IPS DF 4.7 (cell line): ENCODE results near the gene RGS6.

Experiments
- DNase-seq: peaks from one replicate; pipeline ENCODE4 v3.0.0-alpha.2; 2013; ENCODE audit warnings: low spot score; ENCODE audit errors: extremely low read depth

RGS6 gene

DNA sequence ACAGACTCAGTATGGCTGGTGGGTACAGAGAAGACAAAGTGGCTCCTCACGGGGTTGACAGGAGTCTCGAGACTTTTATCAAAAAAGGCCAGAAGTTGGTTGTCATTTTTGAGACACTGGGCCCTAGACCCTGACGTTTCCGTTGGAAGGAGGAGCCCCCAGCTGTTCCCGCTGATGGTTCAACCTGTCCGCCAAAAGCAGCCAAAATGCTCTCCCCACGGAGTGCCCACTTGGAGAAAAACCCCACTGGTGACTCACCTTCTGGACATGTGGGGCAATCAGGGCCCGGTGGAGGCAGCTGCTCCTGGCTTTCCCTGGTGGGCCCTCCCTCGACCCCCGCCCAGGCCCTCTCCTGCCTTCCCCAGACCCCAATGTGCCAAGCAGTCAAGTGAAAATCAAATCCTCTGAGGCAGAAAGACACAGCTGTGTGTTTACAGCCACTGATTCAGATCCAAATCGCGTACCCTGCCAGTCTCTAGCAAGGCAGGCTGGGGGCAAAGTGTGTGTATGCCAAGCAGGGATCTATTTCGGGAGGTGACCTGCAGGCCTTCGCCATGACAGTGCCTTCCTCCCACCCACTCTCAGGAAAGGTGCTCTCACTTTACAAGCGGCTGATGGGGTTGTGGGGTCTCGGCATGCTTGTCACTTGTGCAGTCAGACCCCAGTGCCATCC lies 614.3 kb downstream of the RGS6 start:
- no peak for DNase-seq

DNA sequence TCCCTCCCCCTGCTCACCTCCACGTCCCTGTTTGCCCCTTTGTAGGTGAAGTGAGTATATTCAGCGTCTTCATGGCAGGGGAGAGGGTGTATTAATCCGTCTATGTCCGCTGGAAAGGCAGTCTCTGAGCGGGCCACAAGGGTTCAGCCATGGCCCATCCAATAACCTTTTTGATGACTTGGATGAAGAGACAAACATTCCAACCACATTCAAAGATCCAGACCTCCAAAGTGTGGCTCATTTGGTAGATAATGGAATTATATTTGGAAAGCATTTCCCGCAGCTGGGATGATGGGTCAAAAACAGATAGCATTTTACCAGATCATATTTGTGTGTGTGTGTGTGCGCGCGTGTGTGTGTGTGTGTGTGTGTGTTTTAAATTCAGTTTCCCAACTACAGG lies 615.8 kb downstream of the RGS6 start:
- no peak for DNase-seq

DNA sequence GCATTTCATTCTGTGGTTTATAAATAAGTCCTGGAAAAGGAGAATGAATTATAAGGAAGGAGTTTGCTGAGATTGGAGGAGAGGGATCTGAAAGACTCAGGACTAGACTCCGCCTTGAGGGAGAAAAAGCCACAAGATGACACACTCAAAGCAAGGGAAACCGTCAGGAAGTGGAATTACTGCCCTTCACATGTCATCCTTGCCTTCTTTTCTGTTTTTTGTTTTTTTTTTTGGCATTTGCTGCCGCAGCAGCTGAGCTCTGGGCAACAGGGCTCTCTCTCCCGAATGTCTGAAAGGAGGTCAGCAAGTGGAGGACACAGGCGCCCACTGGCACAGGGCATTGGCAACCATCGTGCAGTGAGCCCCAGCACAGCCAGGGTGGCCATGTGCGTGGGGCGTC lies 616.8 kb downstream of the RGS6 start:
- no peak for DNase-seq

DNA sequence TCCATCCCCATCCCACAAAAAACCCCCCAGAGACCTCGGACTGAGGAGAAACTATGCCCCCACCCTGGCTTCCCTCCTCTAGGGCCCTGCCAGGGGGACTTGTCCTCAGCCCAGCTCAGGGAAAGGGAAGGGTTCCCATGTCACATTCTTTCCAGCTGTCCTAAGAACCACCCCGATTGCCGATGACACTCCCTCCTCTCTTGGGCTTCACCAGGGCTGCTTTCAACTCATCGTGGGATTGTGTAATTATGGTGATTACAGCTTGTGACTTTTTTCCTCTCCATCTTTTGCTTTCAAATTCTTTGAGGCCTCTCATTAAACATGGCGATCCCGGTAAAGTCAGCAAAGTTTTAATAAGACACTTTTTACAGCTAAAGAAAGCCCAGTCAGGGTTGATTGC lies 617.6 kb downstream of the RGS6 start:
- no peak for DNase-seq

DNA sequence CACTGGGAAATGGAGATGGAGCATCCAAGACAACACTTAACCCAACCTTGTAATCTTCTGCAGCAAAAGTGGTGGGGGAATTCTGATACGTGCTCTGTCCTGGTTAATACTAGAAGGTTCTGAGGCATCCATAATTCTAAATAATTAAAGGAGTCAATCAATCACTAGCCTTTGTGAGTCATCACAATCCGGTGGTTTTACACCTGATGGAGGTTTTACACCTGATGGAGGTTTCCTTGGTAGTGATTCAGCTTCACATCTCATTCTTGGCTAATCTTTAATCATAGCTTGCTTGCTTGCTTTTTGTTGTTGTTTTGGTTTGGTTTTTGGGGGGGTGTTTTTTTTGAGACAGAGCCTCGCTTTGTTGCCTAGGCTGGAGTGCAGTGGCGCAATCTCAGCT lies 618.3 kb downstream of the RGS6 start:
- no peak for DNase-seq

DNA sequence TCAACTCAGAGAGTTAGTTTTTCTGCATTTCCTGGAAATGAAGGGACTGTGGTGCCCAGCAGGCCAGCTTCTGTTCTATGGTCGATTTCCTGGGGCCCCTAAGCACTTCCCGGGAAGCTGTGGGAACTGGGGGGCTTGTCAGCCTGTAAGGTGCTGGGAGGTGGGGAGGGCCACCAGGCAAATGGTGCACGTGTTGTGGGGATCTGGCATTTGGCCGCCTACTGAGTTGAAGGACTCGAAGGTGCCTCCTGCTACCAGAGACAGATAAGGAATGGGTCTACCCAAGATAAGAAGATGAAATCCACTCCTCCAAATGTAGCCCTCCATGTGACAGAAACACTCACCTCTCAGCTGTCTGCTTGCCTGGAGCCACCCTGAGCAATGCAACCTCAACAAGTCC lies 620.0 kb downstream of the RGS6 start:
- DNase-seq = no peak

DNA sequence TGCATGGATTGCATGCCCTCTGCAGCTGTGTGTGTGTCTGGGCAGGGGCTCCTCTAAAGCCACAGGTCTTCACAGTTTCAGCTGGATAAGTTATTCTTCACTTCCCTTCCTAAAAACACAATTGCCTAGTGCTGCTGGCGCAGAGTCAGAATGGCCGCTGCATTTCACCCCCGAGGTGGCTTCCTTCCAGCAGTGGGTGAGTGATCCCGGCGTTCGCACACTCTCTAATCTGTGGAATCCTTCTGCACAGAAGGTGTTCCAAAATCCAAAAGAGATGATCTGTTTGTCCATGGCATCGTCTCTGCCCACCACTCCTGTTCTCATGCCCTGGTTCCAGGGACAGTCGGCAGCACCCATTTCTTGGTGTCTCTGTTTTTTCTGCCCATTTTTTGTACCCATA lies 620.9 kb downstream of the RGS6 start:
- no peak for DNase-seq

DNA sequence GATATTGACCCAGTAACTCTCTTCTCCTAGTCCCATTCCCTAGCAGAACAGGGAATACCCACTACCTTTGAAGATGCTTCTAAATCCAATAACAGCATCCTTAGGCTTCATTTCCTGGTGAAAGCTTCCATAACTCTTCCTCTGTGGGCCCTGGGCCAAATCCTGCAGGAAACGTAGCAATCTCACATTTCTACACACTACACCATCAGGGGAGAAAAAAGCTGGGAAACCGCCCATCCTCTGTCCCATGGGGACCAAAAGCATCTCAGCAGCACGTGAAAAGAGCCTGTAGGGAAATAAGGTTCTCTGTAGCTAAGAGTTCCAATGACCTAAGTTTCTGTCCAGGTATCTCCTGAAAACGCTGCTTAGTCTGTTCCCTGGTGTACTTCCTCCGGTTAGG lies 621.4 kb downstream of the RGS6 start:
- DNase-seq = no peak

DNA sequence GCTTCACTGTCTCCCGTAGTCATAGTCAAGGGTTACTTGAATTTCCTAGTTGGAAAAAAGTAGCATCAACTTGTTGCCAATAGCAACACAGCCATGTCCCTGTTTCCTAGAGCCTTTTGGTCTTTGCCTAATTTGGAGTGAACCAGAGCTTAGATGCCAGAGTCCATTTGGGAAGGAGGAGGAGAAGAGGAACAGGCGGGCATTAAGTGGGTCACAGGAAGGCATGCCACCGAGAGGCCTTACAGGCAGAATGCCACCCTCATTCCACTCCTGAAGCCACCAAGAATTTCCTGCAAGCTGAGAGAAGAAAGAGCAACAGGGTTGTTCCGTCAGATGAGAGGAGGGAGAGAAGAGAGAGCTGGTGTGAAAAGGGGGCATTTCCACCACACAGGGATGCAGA lies 622.2 kb downstream of the RGS6 start:
- DNase-seq = no peak

DNA sequence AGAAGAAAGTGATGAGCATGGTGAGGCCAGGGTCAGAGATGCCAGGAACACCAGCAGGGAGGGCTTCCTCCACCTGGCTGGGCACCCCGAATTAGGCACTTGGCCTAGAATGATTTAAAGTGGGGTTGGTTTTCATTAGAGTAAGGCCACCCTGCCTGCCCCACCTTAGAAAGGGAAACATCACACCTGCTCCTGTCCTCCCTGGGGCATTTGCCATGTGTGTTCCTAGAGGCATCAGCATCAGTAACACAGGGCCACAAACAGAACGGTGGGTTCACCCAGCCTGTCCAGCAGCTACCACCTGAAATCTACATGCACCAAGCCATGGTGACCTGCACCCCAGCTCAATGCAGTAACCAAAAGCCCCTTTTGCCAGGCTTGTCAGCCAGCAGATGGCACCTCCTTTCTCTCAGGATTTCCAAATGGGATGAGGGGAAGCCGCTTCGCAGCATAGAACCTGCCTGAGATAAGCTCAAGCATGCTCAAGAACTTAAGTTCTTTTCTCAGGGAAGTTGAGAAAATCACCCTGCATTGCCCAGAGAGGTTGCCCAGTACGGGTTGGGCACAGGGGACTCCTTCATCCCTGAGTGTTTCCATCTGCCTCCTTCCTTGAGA lies 622.9 kb downstream of the RGS6 start:
- no peak for DNase-seq

DNA sequence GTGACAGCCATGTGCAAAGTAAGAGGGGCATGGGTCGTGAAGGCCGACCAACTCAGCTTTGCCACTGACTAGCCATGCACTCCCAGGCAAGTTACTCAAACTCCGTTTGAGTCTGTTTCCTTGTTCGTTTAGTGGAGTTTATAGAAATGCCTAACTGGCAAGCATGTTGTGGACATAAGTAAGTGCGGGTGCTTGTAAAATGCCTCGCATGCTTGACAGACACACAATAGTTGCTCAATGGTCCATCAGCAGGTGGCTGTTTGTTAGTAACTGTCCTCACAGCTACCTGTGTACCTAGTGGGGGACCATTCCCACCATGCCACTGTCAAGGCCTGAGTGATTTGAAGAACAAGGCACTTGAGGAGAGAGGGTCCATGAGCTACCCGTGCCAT lies 623.4 kb downstream of the RGS6 start:
- no peak for DNase-seq

DNA sequence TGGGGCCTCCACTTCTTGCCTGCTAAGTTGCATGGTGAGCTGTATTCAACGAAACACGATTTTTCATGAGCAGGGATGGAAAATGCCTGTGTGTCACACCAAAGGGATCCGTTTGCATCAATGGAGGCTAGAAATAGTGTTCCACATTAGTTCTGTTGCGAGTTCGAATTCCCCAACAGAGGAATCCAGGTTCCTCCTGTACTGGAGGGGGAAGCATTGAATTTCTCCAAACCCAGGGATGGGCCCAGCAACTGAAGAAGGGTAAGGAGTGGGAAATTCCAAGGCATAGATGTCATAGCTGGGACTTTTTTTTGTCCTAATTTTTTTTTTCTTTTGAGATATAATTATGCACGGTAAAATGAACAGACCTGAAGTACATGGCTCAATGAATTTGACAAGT lies 625.4 kb downstream of the RGS6 start:
- DNase-seq = no peak

DNA sequence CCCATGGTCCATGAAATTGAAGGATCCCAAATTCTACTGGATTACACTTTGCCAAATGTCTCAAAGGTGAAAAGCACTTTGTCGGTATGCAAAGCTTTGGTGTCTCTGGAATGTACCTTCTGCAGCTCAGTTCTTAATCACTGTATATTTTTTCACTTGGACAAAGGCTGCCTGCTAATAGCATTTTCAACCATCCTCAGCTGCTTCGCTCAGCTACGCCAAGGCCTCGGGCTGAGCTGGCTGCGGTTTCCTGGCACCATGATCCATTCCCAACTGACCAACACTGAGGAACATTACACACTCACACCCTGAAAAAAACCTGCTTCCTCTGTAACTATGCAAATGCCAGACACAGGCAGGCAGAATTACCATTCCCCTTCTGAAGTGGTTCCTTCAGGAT lies 626.5 kb downstream of the RGS6 start:
- DNase-seq = no peak

DNA sequence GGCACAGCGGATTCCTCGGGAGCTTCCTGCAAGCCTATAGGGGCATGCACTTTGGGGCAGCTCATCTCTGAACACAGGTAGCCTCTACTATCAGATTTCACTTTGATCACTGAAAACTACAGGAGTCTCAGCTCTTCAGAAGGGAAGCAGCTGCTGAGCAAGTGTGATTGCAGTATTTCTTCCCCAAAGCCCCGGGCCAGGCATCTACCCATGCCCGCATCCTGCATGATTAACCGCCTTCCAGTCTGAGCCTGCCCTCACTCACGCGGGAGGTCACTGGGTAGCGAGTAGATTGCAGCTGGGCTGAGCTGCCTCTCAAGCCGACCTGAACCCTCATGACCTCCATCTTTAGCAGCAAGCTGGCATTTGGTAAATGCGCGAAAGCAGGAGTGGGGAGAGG lies 627.0 kb downstream of the RGS6 start:
- DNase-seq = no peak

DNA sequence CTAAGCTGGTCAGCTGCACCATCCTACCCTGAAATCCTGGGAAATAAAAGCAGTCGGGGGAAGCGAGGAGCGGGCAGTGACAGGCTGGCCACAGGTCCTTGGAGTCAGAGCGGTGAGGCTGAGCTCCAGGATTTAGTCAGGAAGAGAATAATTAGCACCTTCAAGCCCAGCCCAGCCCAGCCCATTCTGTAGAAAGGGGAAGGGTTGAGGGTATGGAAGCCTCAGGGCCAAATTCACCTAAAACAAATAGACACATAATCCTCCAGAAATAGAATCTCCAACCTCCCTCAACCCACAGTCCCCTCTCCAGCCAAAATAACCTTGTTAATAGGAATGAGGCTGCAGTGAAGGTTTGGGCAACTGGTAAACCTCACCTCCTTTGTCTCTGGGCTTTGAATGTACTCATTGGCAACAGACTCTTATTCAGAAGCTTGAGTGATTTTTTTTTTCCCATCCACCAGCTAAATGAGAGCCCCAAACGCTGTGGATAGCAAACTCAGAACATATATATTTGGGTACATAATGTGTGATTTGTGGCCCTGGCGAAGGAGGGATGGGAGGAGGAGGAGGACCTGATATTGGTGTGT lies 627.5 kb downstream of the RGS6 start:
- DNase-seq = no peak

DNA sequence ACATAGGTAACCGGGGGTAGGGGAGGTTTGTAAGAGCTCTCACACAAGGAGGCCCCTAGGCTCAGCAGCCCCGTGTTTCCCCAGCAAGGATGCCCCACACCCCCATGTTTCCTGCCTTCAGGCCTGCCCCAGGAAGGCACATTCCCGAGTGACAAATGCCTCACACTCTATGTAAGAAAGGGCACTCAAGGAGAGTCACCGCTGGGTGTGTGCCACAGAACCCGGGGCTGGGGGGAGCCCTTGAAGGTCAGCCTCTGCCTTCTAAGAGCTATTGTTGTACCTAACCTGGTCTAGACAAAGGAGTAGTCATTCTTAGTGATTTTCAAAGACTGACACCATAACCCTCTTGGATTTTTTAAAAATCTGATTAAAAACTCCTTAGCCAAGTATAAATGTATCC lies 628.1 kb downstream of the RGS6 start:
- DNase-seq = no peak

DNA sequence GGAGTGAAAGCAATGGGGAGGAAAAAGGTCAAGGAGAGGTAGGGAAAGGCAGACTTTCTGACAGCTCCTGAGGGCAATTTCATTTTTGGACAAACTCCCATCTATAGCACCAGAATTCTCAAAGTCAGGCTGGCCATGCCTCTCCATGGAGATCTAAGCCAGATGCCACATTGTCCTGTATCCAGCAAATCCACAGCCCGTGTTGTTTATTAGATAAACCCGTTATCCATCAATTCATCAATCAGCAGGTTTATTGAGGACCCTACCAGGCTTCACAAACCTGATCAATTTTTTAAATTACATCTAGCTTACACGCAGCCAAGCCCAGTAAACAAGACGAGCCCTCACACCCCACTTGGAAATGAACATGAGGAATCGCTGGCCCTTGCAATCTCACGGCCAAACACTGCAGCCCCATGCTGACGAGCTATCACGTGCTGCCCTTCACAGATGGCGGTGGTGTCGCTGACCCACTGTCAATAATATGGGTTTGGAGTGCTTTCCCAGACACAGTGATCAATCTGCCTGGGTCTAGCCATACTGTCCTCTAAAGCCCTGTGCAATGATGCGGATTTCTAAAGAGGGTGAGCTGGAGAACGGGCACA lies 628.8 kb downstream of the RGS6 start:
- no peak for DNase-seq

DNA sequence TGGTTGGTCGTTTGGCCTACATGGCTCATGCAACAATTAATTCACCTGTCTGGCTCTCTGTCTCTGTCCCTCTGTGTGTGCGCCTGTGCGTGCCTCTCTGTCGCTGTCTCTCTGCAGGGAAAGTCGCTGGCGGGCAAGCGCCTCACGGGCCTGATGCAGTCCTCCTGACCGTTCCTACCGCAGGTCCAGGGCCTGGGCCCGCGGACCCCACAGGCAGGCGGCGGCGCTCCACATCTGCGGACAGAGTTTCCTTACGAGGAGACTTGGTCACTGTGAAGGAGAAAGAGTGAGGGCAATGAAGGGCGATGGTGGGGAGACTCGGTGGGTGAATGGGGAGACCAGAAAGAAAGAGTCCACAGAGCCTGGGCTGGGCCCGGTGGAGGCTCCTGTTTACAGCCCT lies 630.1 kb downstream of the RGS6 start:
- no peak for DNase-seq

DNA sequence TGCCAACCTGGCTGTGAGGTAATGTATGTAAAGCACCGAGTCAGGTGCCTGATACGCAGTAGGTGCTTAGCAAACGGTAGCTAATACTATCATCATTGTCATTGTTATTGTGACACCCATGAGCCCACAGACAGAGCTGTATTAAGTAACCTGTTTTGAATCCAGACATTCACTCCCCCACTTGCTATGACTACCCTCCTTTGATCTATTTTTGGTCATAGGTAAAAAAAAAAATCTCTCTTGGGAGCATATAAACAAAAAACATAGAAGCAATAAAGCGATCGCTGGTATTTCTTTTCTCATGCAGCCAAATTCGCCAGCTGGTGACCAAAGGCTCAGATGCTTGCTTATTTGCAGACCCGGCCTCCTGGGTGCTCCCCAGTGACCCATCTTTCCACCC lies 631.4 kb downstream of the RGS6 start:
- no peak for DNase-seq

DNA sequence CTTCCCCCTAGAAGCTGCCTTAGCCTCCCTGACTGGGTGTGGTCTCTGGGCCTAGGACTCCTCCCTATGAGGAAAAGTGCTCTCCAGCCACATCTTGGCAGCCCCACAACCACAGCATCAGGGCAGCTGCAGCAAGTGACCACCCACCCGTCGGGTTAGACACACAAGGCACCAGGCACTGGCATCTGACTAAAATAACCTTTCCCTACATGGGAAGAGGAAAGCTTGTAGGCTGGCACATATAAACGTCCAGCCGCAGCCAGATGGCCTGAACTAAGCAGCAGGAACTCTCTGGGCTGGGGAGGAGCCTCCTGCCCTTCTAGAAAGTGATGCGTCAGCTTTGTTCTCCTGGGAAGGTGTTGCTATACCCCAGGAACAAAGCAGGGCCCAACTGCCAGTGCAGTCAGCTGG lies 632.9 kb downstream of the RGS6 start:
- DNase-seq = no peak

DNA sequence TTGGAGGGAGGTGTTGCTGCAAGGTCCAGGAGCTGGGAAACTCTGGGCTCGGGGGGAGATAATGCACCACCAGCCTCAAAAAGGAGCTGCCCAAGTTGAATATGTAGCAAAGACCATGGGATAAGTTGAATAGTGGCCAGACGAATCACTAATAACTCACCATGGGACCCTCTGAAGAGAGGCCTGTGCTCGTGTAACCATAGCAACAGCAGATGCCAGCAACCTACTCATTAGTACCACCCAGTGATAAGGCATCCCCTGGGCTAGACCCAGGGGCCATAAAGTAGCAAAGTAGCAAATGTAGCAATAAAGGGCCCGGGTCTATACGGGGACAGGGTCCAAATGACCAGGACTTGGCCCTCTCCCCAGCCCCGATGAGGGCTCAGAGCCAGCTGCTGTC lies 633.7 kb downstream of the RGS6 start:
- DNase-seq = no peak

DNA sequence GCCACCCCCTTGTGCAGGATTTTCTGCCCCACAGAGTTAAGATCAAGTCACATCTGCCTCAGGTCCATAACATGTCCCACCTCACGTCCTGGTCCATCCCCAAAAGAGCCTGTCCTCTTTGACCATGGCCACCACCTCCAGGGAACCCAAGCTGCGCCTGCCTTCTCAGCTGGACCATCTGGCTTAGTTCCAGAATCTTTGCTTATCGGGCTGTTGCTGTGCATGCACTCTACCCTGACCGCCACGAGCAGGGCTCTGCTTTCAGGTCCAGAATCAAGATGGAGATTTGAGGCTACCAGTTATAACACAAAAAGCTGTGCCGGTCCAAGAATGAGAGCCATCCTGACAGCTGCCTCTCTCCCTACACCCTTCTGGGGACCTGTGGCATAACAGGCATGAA lies 635.0 kb downstream of the RGS6 start:
- no peak for DNase-seq
